RWPE2 (cell line): ENCODE data around the gene C1QTNF6.
A peak's percentile ranks its signal among the peaks of the same experiment; 100 is the strongest.
"Not testable (repeated sequence)": the region's sequence is repeated elsewhere in the genome, so short reads cannot be mapped to it uniquely, and the experiment has no call there.

ENCODE experiments used
- ATAC-seq: fragments of 200-7000 bp; cut with Tn5 transposase; 3 replicates; pipeline ENCODE4 v1.9.1; 2021; ENCODE audit warnings: low read depth
- DNase-seq: peaks from one replicate; pipeline ENCODE4 v3.0.0-alpha.2; 2020; ENCODE audit warnings: low spot score
- H3K27ac ChIP-seq: fragments of 450-650 bp; 2 replicates; pipeline ENCODE4 v1.5.1; 2017; ENCODE audit warnings: mild to moderate bottlenecking; ENCODE audit not compliant: poor library complexity, severe bottlenecking
- H3K27me3 ChIP-seq: fragments of 250-450 bp; sonication (Bioruptor Pico); 2 replicates; pipeline ENCODE4 v1.5.1; 2021; ENCODE audit warnings: mild to moderate bottlenecking, moderate library complexity; ENCODE audit not compliant: insufficient read depth, poor library complexity, severe bottlenecking
- H3K36me3 ChIP-seq: fragments of 250-450 bp; sonication (Bioruptor Pico); 2 replicates; pipeline ENCODE4 v1.5.1; 2020; ENCODE audit warnings: low read depth, mild to moderate bottlenecking, moderate library complexity
- H3K4me1 ChIP-seq: fragments of 250-450 bp; sonication (Bioruptor Pico); 2 replicates; pipeline ENCODE4 v1.5.1; 2021; ENCODE audit warnings: mild to moderate bottlenecking, moderate library complexity; ENCODE audit not compliant: insufficient read depth, poor library complexity, severe bottlenecking
- H3K4me3 ChIP-seq: fragments of 250-450 bp; sonication (Bioruptor Pico); 2 replicates; pipeline ENCODE4 v1.5.1; 2021; ENCODE audit warnings: mild to moderate bottlenecking, moderate library complexity; ENCODE audit not compliant: severe bottlenecking
- H3K9me3 ChIP-seq: fragments of 250-450 bp; sonication (Bioruptor Pico); 2 replicates; pipeline ENCODE4 v1.5.1; 2021; ENCODE audit warnings: mild to moderate bottlenecking, moderate library complexity; ENCODE audit not compliant: severe bottlenecking
- TF ChIP-seq, protein P1 (sequence below): fragments of 450-650 bp; IDR thresholded peaks from one replicate; pipeline ENCODE4 v1.5.1; 2017; ENCODE audit warnings: mild to moderate bottlenecking, moderate library complexity; ENCODE audit not compliant: poor library complexity, severe bottlenecking

The C1QTNF6 gene

DNA sequence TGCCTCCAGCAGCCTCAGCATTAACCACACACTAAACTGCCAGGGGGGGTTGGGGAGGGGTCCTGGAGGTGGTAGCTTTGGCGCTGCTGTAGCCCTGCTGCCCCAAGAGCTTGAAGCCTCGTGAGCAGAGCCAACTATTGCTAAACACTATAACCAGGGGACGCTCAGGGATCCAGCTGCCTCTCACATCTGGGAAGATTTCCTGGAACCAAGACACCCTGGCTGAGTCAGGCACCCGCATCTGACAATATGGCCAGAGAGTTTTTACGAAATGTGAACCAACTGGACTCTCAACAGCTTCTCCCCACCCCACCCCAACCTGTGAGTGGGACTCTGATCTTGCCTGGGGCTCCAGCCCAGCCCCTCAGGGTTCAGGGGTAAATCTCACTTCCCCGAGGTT lies 14.3 kb downstream of the C1QTNF6 start:
- no peaks in the 10 kb centered on the region for H3K36me3 ChIP-seq
- DNase-seq (peak; percentile 30), ATAC-seq (no peak)
- no peaks in the 10 kb centered on the region for H3K9me3 ChIP-seq
- peaks cover 8% of the 10 kb centered on the region for H3K4me1 ChIP-seq
- no peak overlapping the region for H3K4me3 ChIP-seq
- no peaks in the 10 kb centered on the region for H3K27me3 ChIP-seq
- no peak overlapping the region for H3K27ac ChIP-seq
- TF ChIP-seq, protein P1, sequence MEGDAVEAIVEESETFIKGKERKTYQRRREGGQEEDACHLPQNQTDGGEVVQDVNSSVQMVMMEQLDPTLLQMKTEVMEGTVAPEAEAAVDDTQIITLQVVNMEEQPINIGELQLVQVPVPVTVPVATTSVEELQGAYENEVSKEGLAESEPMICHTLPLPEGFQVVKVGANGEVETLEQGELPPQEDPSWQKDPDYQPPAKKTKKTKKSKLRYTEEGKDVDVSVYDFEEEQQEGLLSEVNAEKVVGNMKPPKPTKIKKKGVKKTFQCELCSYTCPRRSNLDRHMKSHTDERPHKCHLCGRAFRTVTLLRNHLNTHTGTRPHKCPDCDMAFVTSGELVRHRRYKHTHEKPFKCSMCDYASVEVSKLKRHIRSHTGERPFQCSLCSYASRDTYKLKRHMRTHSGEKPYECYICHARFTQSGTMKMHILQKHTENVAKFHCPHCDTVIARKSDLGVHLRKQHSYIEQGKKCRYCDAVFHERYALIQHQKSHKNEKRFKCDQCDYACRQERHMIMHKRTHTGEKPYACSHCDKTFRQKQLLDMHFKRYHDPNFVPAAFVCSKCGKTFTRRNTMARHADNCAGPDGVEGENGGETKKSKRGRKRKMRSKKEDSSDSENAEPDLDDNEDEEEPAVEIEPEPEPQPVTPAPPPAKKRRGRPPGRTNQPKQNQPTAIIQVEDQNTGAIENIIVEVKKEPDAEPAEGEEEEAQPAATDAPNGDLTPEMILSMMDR, result no peak

DNA sequence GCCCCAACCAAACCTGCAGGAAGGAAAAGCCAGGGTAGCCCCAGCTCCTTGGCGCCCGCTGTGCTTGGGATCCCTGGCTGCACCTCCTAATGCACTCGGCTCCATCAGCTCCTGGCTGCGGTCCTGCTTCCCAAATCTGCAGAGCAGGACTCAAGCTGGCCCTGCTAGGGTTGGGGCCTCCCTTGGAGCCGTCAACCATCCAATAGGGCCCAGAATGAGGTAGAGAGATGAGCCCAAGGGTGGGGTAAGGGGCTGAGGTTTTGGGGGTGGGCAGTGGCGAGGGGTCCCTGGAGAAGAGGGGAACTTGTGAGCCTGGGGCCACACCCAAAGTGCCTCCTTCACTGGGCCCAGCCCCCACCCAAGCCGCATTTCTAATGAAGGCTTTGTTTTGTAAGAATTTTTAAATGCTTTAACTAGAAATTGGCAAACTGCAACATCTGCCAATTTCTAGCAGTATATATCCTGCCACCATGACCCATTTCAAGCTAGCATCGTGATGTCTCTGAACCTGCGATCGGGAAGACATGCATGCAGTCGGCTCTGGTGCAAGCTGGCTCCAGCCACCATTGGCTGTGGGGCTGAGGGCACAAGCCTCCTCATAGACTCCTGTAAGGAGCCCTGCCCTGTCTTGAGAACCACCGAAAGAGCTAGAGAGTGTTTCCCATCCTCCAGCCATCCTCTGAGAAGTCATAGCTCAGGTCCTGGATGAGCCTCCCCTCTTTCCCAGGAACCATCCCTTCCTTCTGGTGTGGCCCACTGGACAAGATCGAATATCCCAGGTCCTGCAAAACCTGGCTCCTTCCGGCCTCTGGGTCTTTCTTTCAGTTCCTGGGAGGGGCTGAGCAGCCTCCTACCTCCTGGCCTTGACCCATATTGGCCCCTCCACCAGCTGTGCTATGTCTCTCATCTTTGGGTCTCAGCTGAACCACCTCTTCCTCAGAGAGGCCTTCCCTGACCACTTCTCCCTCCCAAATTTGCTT lies 15.5 kb downstream of the C1QTNF6 start:
- ATAC-seq (no peak), DNase-seq (peak; percentile 27)
- no peaks in the 10 kb centered on the region for H3K36me3 ChIP-seq
- H3K27ac ChIP-seq, result no peak overlapping the region
- TF ChIP-seq, protein P1, result no peak
- no peaks in the 10 kb centered on the region for H3K9me3 ChIP-seq
- no peaks in the 10 kb centered on the region for H3K4me1 ChIP-seq
- H3K4me3 ChIP-seq, result no peak overlapping the region
- no peaks in the 10 kb centered on the region for H3K27me3 ChIP-seq

DNA sequence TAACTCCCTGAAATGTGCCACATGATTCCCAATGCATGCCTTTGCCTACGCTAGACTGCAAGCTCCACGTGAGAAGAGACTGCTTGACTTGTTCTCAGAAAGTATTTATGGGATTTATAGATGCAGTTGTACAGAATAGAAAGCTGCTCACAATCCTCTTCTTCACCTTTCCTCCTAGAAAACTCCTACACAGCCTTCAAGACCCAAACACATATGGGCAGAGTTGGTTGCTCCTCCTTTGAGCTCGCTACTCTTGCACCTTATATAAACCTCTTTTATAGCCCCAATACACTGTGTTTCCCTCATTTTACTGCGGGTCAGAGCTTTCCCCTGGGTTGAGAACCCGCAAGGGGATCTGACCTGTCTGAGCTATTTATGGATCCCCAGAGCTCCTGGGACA lies 16.4 kb downstream of the C1QTNF6 start:
- Histone ChIP-seq H3K36me3 (no peaks in the 10 kb centered on the region), H3K4me3 (no peak overlapping the region), H3K27ac (no peak overlapping the region), H3K27me3 (no peaks in the 10 kb centered on the region), H3K4me1 (no peaks in the 10 kb centered on the region), H3K9me3 (no peaks in the 10 kb centered on the region)
- no peak for ATAC-seq
- DNase-seq, result peak; percentile 11
- TF ChIP-seq, protein P1, result no peak

DNA sequence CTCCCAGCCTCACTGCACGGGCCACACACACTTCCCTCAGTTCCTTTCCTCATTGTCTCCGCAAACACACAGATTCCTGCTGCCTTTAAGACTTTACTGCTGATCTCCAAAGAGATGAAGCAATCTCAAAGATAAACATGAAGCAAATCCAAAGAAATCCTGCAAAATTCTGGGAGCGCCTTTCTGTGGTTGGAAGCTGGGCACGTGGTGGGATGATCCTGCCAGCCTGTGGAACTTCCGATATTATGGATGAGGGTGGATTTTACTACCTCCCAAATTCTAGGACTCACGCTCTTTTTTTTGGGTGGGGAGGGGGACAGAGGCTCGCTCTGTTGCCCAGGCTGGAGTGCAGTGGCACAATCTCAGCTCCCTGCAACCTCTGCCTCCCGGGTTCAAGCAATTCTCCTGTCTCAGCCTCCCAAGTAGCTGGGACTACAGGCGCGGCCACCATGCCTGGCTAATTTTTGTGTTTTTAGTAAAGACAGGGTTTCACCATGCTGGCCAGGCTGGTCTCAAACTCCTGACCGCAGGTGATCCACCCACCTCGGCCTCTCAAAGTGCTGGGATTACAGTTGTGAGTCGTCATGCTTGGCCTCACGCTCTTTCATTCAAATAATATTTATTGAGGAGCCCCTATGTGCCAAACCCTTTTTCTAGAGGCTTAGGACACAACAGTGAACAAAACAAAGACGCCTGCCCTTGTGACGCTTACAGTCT lies 17.2 kb downstream of the C1QTNF6 start:
- not testable (repeated sequence) for H3K27ac ChIP-seq, H3K4me1 ChIP-seq, H3K36me3 ChIP-seq, H3K9me3 ChIP-seq, H3K4me3 ChIP-seq, ATAC-seq, H3K27me3 ChIP-seq
- peak; percentile 5 for DNase-seq

DNA sequence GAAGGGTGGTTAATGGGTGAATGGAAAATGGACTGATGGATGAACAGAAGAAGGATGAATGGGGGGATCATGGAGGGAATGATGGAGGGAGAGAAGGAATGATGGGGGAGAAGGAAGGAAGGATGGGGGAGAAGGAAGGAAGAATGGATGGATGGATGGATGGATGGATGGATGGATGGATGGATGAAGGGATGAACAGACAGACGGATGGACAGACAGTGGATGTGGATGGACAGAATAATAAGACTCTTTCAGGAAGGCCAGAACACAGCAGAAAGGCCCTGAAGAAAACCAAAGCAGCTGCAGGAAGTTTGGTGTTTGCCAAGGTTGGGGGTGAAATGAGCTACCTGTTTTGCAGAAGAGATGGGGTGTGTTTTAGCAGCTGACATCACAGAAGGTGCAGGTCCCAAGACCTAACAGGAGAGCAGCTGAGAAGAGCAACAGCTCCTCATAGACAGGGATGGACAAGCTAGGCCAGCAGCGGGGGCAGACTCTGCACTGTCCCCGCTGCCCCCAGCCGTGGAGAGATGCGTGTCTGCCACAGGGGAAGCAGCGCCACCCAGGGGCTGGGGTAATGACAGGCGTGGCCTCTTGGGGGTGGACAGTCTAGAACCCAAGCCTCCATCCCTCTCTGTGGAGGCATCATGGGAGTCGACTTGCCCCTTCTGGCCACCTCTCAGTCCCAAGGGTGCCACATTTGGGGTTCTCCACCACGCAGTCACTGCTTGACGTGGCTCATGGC lies 17.9 kb downstream of the C1QTNF6 start:
- Histone ChIP-seq H3K36me3 (no peaks in the 10 kb centered on the region), H3K27me3 (no peaks in the 10 kb centered on the region), H3K27ac (no peak overlapping the region), H3K4me1 (no peaks in the 10 kb centered on the region), H3K4me3 (no peak overlapping the region), H3K9me3 (no peaks in the 10 kb centered on the region)
- DNase-seq, result peak; percentile 41
- TF ChIP-seq, protein P1, result no peak
- no peak for ATAC-seq
